GM12878 (cell line): ENCODE results near the gene OR10A3. TPM values are rescaled to one million over a fixed set of nuclear protein-coding genes. Genes with fewer than 3 reads are reported as not detected.

Source experiments
- ATAC-seq: fragments of 200-7000 bp; cut with Tn5 transposase; 3 replicates; pipeline ENCODE4 v1.9.1; 2020; ENCODE audit warnings: mild to moderate bottlenecking, moderate library complexity
- BruUV-seq: library from RNA; stranded (reverse); fragments of 400-500 nt; replicated peaks from 2 replicates; lab custom pipeline; 2021; lab: Mats Ljungman, UMichigan
- CTCF ChIA-PET: fragments of 300-600 bp; sonication (Branson Sonifier 250); formaldehyde crosslinking; extraction: SDS; loops from one replicate; lab custom pipeline; 2021; ENCODE audit warnings: inconsistent platforms; lab: Yijun Ruan, JAX
- POLR2A ChIA-PET: fragments of 350-600 bp; formaldehyde crosslinking; extraction: SDS; loops from one replicate; lab custom pipeline; 2021; ENCODE audit warnings: inconsistent platforms; lab: Charles Lee
- RAD21 ChIA-PET: fragments of 300-600 bp; sonication (Branson Sonifier 250); formaldehyde crosslinking; loops from one replicate; lab custom pipeline; 2023; ENCODE audit warnings: antibody characterized with exemption; ENCODE audit not compliant: unreplicated experiment; lab: Charles Lee
- SMC1A ChIA-PET: fragments of 300-600 bp; sonication (Branson Sonifier 250); formaldehyde crosslinking; loops from one replicate; lab custom pipeline; 2023; ENCODE audit not compliant: unreplicated experiment, uncharacterized antibody; lab: Charles Lee
- DNase-seq: peaks from one replicate; pipeline ENCODE4 v3.0.0-alpha.2; 2011; ENCODE audit warnings: low read depth, low spot score
- FAIRE-seq: peaks from 3 replicates; lab custom pipeline; 2011; peaks lifted over from hg19 to GRCh38; lab: Jason Lieb, UNC
- H2AFZ ChIP-seq: 2 replicates; pipeline ENCODE4 v1.6.0; 2011; ENCODE audit warnings: low read depth, low read length, control low read depth; ENCODE audit not compliant: control insufficient read depth
- H3K27ac ChIP-seq: 2 replicates; pipeline ENCODE4 v1.5.1; 2011; ENCODE audit warnings: control low read depth; ENCODE audit not compliant: control insufficient read depth, insufficient read depth
- H3K27me3 ChIP-seq, 2 experiments: replicated peaks in 1 of 2; 2 replicates each; pipeline versions ENCODE4 v1.6.0 to v1.6.1; 2011; ENCODE audit warnings: low read length in 1 of 2; ENCODE audit not compliant: control insufficient read depth in 2 of 2, insufficient read depth in 2 of 2
- H3K36me3 ChIP-seq, 2 experiments: 2 replicates each; pipeline ENCODE4 v1.5.1; 2011; ENCODE audit warnings: low read length in 1 of 2; ENCODE audit not compliant: control insufficient read depth in 2 of 2, insufficient read depth in 2 of 2
- H3K4me1 ChIP-seq: 2 replicates; pipeline ENCODE4 v1.6.1; 2011; ENCODE audit warnings: mild to moderate bottlenecking, low read length, moderate library complexity, mixed read lengths; ENCODE audit not compliant: control insufficient read depth, insufficient read depth
- H3K4me2 ChIP-seq: 2 replicates; pipeline ENCODE4 v1.6.0; 2011; ENCODE audit warnings: control low read depth; ENCODE audit not compliant: control insufficient read depth, insufficient read depth
- H3K4me3 ChIP-seq: fragments of 200-600 bp; sonication (generic); 2 replicates; pipeline ENCODE4 v1.5.1; 2016
- H3K79me2 ChIP-seq: 2 replicates; pipeline ENCODE4 v1.6.0; 2011; ENCODE audit warnings: low read length; ENCODE audit not compliant: control insufficient read depth, insufficient read depth
- H3K9ac ChIP-seq: 2 replicates; pipeline ENCODE4 v1.8.0; 2011; ENCODE audit warnings: low read length, control low read depth, mixed read lengths; ENCODE audit not compliant: control insufficient read depth, insufficient read depth
- H3K9me3 ChIP-seq: replicated peaks from 3 replicates; pipeline ENCODE4 v1.5.1; 2011; ENCODE audit warnings: mild to moderate bottlenecking, low read length; ENCODE audit not compliant: control insufficient read depth, insufficient read depth
- H4K20me1 ChIP-seq: 2 replicates; pipeline ENCODE4 v1.6.0; 2011; ENCODE audit not compliant: control insufficient read depth, insufficient read depth
- FOXK2 ChIP-seq: fragments of 450-650 bp; IDR thresholded peaks from 2 replicates; pipeline ENCODE4 v1.6.1; 2017; ENCODE audit warnings: mild to moderate bottlenecking, moderate library complexity
- HDGF ChIP-seq: fragments of 450-650 bp; IDR thresholded peaks from 2 replicates; pipeline ENCODE4 v1.6.1; 2016; ENCODE audit warnings: antibody characterized with exemption
- HSF1 ChIP-seq: fragments of 150-350 bp; IDR thresholded peaks from 2 replicates; pipeline ENCODE4 v1.6.1; 2014; ENCODE audit warnings: mild to moderate bottlenecking, low read depth, low read length
- NBN ChIP-seq: fragments of 450-650 bp; IDR thresholded peaks from 2 replicates; pipeline ENCODE4 v1.6.1; 2016
- NFYA ChIP-seq: IDR thresholded peaks from 2 replicates; pipeline ENCODE4 v1.6.1; 2011; ENCODE audit warnings: low read depth, mild to moderate bottlenecking, low read length, improper control_type of control experiment, borderline replicate concordance
- NR2F1 ChIP-seq: fragments of 450-650 bp; conservative IDR thresholded peaks from 2 replicates; pipeline ENCODE4 v1.6.1; 2017; ENCODE audit warnings: mild to moderate bottlenecking
- PAX5 ChIP-seq: IDR thresholded peaks from 2 replicates; pipeline ENCODE4 v1.6.1; 2011; ENCODE audit warnings: low read depth, low read length, borderline replicate concordance
- PAX8 ChIP-seq: fragments of 450-650 bp; IDR thresholded peaks from 2 replicates; pipeline ENCODE4 v1.6.1; 2017; ENCODE audit warnings: mild to moderate bottlenecking, moderate library complexity
- POU2F2 ChIP-seq: IDR thresholded peaks from 3 replicates; pipeline ENCODE4 v1.6.1; 2011; ENCODE audit warnings: low read depth, mild to moderate bottlenecking, low read length, borderline replicate concordance
- TAF1 ChIP-seq: IDR thresholded peaks from 2 replicates; pipeline ENCODE4 v1.6.1; 2011; ENCODE audit warnings: mild to moderate bottlenecking, low read depth, low read length, borderline replicate concordance
- ZBTB4 ChIP-seq: fragments of 450-650 bp; formaldehyde crosslinking; IDR thresholded peaks from 2 replicates; pipeline ENCODE4 v1.4.0; 2022; ENCODE audit warnings: mild to moderate bottlenecking, moderate library complexity
- ZNF24 ChIP-seq: fragments of 450-650 bp; IDR thresholded peaks from 2 replicates; pipeline ENCODE4 v1.6.1; 2017; ENCODE audit warnings: antibody characterized with exemption, mild to moderate bottlenecking
- WGBS: methylation state at CpG from one replicate; pipeline ENCODE4 v1.1.6; 2016; ENCODE audit warnings: low lambda C conversion rate; ENCODE audit not compliant: insufficient replicate concordance, insufficient coverage; ENCODE audit errors: missing lambda C conversion rate; 5-methylcytosine and 5-hydroxymethylcytosine counted together
- in situ Hi-C: fragments of 300-500 bp; cut with MboI; formaldehyde crosslinking; loops from 9 replicates; pipeline ENCODE4 v1.14.3; 2018; ENCODE audit warnings: mixed read lengths
- intact Hi-C: fragments of 100-400 bp; cut with micrococcal nuclease; formaldehyde crosslinking; loops from one replicate; pipeline ENCODE4 v1.14.2; 2022; ENCODE audit not compliant: unreplicated experiment
- polyA plus RNA-seq, 11 experiments: library from polyadenylated mRNA; depleted of rRNA in 4 of 11; unstranded in 6 of 11; stranded (reverse) in 5 of 11; fragments of >200 nt; fragmentation: Nextera tagmentation in 4 of 11; fragmentation: Illumina TruSeq in 1 of 11; extraction: Ambion mirVana in 4 of 11; extraction: Trizol in 1 of 11; gene quantifications; 1 replicate in 1 of 11; 2 replicates in 10 of 11; pipeline versions ENCODE4 v1.2.1 to v1.2.3, GENCODE V29; 2011 to 2016; ENCODE audit warnings: inconsistent platforms in 2 of 11, missing spikeins in 2 of 11, low read depth in 1 of 11
- total RNA-seq, 4 experiments: library from RNA; depleted of rRNA in 3 of 4; stranded (reverse); fragments of >200 nt in 3 of 4; fragmentation: Illumina TruSeq in 1 of 4; extraction: Trizol in 1 of 4; gene quantifications; 2 replicates each; pipeline versions ENCODE4 v1.2.1 to v1.2.3, GENCODE V29; 2013 to 2021

Gene OR10A3
- total and polyA plus RNA-seq, 10 of the 15 experiments (the other 5 are each of a cell fraction or from before 2014, with no cell fraction given): 0.04 TPM; not detected in 9

GRCh38 chr11:7901319-7901854 is 40.1 kb downstream of the OR10A3 start (continued):
- TF ChIP-seq ZBTB4 (CRISPR knock-in tag): no peak
- no peak for TF ChIP-seq NFYA
- TF ChIP-seq ZNF24: no peak
- TF ChIP-seq HDGF: no peak
- no peak for TF ChIP-seq NBN
- no peak for TF ChIP-seq NR2F1

- H3K9me3 ChIP-seq: no peaks in the 10 kb centered on the region
- no peaks in the 10 kb centered on the region for H4K20me1 ChIP-seq
- WGBS: 39% methylated on average over 4 of the region's 4 CpGs
- H3K9ac ChIP-seq: no peak overlapping the region
- H3K27me3 ChIP-seq: no peaks in the 10 kb centered on the region
- SMC1A ChIA-PET: interaction anchor here (5.2 kb wide), 1 partner anchor 86 kb away, joined by 17 read pairs; the partner anchor contains the start of gene EIF3F
- H3K4me2 ChIP-seq: no peak overlapping the region
- H3K36me3 ChIP-seq: no peaks in the 10 kb centered on the region
- intact Hi-C loops (no loop called here), in situ Hi-C loops (no loop called here)
- no peak for FAIRE-seq
- no peaks in the 10 kb centered on the region for H3K4me1 ChIP-seq
- BruUV-seq: no TSS peak
- POLR2A ChIA-PET: no interaction called here
- no peak overlapping the region for H2AFZ ChIP-seq
- RAD21 ChIA-PET: no interaction called here
- no peak overlapping the region for H3K4me3 ChIP-seq
- DNase-seq: no peak
- CTCF ChIA-PET: interaction anchor here (0.6 to 3.8 kb wide), 4 partner anchors 10 to 199 kb away, joined by 3 to 14 read pairs (median 3); partner anchors contain the start of gene EIF3F
- H3K27ac ChIP-seq: no peak overlapping the region
- ATAC-seq: no peak
- TF ChIP-seq NFYA: no peak
- TF ChIP-seq TAF1: no peak
- TF ChIP-seq HDGF: no peak
- no peak for TF ChIP-seq POU2F2
- no peak for TF ChIP-seq FOXK2
- no peak for TF ChIP-seq PAX8
- TF ChIP-seq PAX5: no peak
- no peak for TF ChIP-seq HSF1
- H3K79me2 ChIP-seq: no peaks in the 10 kb centered on the region
Measured at GRCh38 chr11:7900686-7901085, 40.8 kb downstream of the OR10A3 start.
